Neuronal stem cell (in vitro differentiated cells): ENCODE measurements around the gene KLHL2.
"Not testable (repeated sequence)": the region's sequence is repeated elsewhere in the genome, so short reads cannot be mapped to it uniquely, and the experiment has no call there.

Source experiments
- DNase-seq: peaks from one replicate; pipeline ENCODE4 v3.0.0-alpha.2; 2013; ENCODE audit warnings: low spot score
- H2AFZ ChIP-seq: one replicate; pipeline ENCODE4 v1.6.1; 2013; ENCODE audit warnings: mild to moderate bottlenecking, low read length, inconsistent platforms
- H2AK5ac ChIP-seq: 2 replicates; pipeline ENCODE4 v1.6.1; 2013; ENCODE audit warnings: low read depth, mild to moderate bottlenecking, inconsistent platforms, low read length, moderate library complexity, mixed read lengths
- H2BK120ac ChIP-seq: 2 replicates; pipeline ENCODE4 v1.6.1; 2013; ENCODE audit warnings: low read depth, mild to moderate bottlenecking, inconsistent platforms, low read length, moderate library complexity, mixed read lengths
- H2BK12ac ChIP-seq: one replicate; pipeline ENCODE4 v1.6.1; 2013; ENCODE audit warnings: low read length, inconsistent platforms
- H2BK15ac ChIP-seq: 2 replicates; pipeline ENCODE4 v1.6.1; 2013; ENCODE audit warnings: mild to moderate bottlenecking, low read length, inconsistent platforms, mixed read lengths
- H2BK5ac ChIP-seq: one replicate; pipeline ENCODE4 v1.6.1; 2013; ENCODE audit warnings: inconsistent platforms, mild to moderate bottlenecking, low read length, moderate library complexity
- H3K14ac ChIP-seq: one replicate; pipeline ENCODE4 v1.6.1; 2013; ENCODE audit warnings: low read length, inconsistent platforms
- H3K18ac ChIP-seq: 2 replicates; pipeline ENCODE4 v1.6.1; 2013; ENCODE audit warnings: low read length, inconsistent platforms
- H3K23ac ChIP-seq: 2 replicates; pipeline ENCODE4 v1.6.1; 2013; ENCODE audit warnings: low read depth, mild to moderate bottlenecking, mixed read lengths, low read length, inconsistent platforms; ENCODE audit not compliant: poor library complexity
- H3K27ac ChIP-seq: replicated peaks from 3 replicates; pipeline ENCODE4 v1.5.1; 2013; ENCODE audit warnings: low read length, inconsistent platforms
- H3K27me3 ChIP-seq, 3 experiments: 2 replicates each; pipeline ENCODE4 v1.6.1; 2013; ENCODE audit warnings: low read length in 3 of 3, mild to moderate bottlenecking in 2 of 3, inconsistent platforms in 1 of 3, low read depth in 1 of 3, mixed read lengths in 1 of 3, moderate library complexity in 1 of 3; ENCODE audit not compliant: control insufficient read depth in 3 of 3, insufficient read depth in 3 of 3
- H3K36me3 ChIP-seq, 2 donors: replicated peaks in 1 of 2; 2 replicates each; pipeline ENCODE4 v1.6.1; 2013; ENCODE audit warnings: low read length in 2 of 2; ENCODE audit not compliant: control insufficient read depth in 2 of 2, insufficient read depth in 2 of 2
- H3K4ac ChIP-seq: 2 replicates; pipeline ENCODE4 v1.6.1; 2013; ENCODE audit warnings: inconsistent platforms, mild to moderate bottlenecking, low read length, moderate library complexity
- H3K4me1 ChIP-seq, 2 donors: 1 replicate in 1 of 2; 2 replicates in 1 of 2; pipeline ENCODE4 v1.6.1; 2013; ENCODE audit warnings: low read length in 2 of 2, low read depth in 1 of 2; ENCODE audit not compliant: control insufficient read depth in 2 of 2, insufficient read depth in 1 of 2
- H3K4me2 ChIP-seq: one replicate; pipeline ENCODE4 v1.6.1; 2013; ENCODE audit warnings: mild to moderate bottlenecking, low read length, inconsistent platforms; ENCODE audit not compliant: insufficient read depth, poor library complexity, severe bottlenecking
- H3K4me3 ChIP-seq, 2 donors: 2 replicates each; pipeline ENCODE4 v1.5.1; 2013; ENCODE audit warnings: low read length in 2 of 2, mild to moderate bottlenecking in 2 of 2, inconsistent platforms in 1 of 2, moderate library complexity in 1 of 2
- H3K79me1 ChIP-seq: one replicate; pipeline ENCODE4 v1.6.1; 2013; ENCODE audit warnings: low read depth, mild to moderate bottlenecking, inconsistent platforms, low read length, moderate library complexity
- H3K9ac ChIP-seq: one replicate; pipeline ENCODE4 v1.6.1; 2013; ENCODE audit warnings: mild to moderate bottlenecking, low read depth, low read length, inconsistent platforms; ENCODE audit not compliant: poor library complexity
- H3K9me3 ChIP-seq, 2 donors: replicated peaks in 1 of 2; 2 replicates each; pipeline versions ENCODE3 to v1.6.1; 2013; ENCODE audit warnings: low read length in 2 of 2, mild to moderate bottlenecking in 2 of 2, inconsistent platforms in 1 of 2, low read depth in 1 of 2, mixed read lengths in 1 of 2, moderate library complexity in 1 of 2; ENCODE audit not compliant: control insufficient read depth in 2 of 2, insufficient read depth in 1 of 2
- H4K8ac ChIP-seq: one replicate; pipeline ENCODE4 v1.6.1; 2013; ENCODE audit warnings: low read depth, mild to moderate bottlenecking, inconsistent platforms, low read length, moderate library complexity
- H4K91ac ChIP-seq: one replicate; pipeline ENCODE4 v1.6.1; 2013; ENCODE audit warnings: low read length, low read depth, mild to moderate bottlenecking, inconsistent platforms; ENCODE audit not compliant: poor library complexity
- WGBS, 2 donors: extraction: QIAGEN DNeasy Blood & Tissue Kit; methylation state at CpG; one replicate each; pipeline ENCODE4 v1.1.7; 2013; ENCODE audit warnings: missing lambda C conversion rate in 2 of 2, mixed read lengths in 1 of 2; ENCODE audit not compliant: insufficient read length in 2 of 2, insufficient replicate concordance in 1 of 2; ENCODE audit errors: extremely low coverage in 2 of 2; 5-methylcytosine and 5-hydroxymethylcytosine counted together

The KLHL2 gene

DNA sequence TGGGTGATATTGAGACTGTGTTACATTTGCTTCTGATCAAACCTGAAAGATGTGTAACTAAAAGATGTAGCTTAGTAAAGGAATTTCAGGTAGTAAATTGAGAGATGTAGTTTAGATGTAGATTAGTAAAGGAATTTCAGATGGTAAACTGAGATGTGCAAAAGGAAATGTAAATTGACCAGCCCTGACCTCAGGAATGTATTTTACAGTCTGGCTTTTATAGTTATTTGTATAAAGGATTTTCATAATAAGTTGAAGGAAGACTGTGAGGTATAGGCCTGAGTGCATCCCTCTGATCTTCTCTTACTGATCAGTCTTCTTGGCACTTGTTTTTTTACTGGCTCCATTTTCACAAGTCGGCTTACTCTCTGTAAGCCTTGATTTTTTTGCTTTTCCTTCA, 3.2 kb downstream of the KLHL2 start:
- Histone ChIP-seq H3K4me3 (no peak overlapping the region), H2BK12ac (no peak overlapping the region), H3K27me3 (no peaks in the 10 kb centered on the region), H4K8ac (no peak overlapping the region), H3K23ac (no peak overlapping the region), H2BK15ac (no peak overlapping the region), H2BK120ac (no peak overlapping the region), H3K9ac (no peak overlapping the region), H3K27ac (no peak overlapping the region), H3K4me2 (no peak overlapping the region), H3K4ac (no peak overlapping the region), H4K91ac (no peak overlapping the region), H2AFZ (no peak overlapping the region), H2BK5ac (no peak overlapping the region), H3K36me3 (no peaks in the 10 kb centered on the region), H3K4me1 (peaks cover 7 to 14% of the 10 kb centered on the region in 2 donors), H2AK5ac (no peak overlapping the region), H3K9me3 (no peaks in the 10 kb centered on the region), H3K79me1 (peaks cover 2% of the 10 kb centered on the region), H3K14ac (no peak overlapping the region), H3K18ac (no peak overlapping the region)
- no peak for DNase-seq
- WGBS, 2 donors, result no CpG with 5 or more reads among the region's 1 CpG

DNA sequence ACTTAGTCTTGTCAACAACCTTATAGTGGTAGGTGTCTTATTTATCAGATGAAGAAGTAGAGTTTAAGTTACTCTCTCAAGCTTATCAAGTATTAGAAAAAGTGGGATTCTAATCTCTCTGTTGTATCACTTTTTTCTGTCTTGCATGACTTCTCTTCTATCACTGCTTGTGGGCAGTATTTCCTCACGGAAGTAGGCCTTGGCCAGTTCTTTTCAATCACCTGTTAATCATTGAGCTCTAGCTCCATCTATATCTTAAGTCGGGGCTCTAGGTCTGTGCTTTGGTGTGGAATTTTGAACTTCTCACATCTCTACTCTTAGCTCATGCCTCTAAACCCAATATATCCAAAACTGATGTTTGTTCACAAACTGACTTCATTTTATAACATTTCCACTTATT, 5.3 kb downstream of the KLHL2 start:
- H2BK15ac ChIP-seq, H3K79me1 ChIP-seq, H2AK5ac ChIP-seq, H3K9me3 ChIP-seq, H3K4me3 ChIP-seq, H4K8ac ChIP-seq, H3K4ac ChIP-seq, H3K27ac ChIP-seq, H3K27me3 ChIP-seq, H3K9ac ChIP-seq, DNase-seq, H2BK12ac ChIP-seq, H2BK120ac ChIP-seq, H2AFZ ChIP-seq, H3K14ac ChIP-seq, H3K36me3 ChIP-seq, H3K4me2 ChIP-seq, H3K4me1 ChIP-seq, H3K18ac ChIP-seq, H2BK5ac ChIP-seq, H3K23ac ChIP-seq, H4K91ac ChIP-seq: not testable (repeated sequence)
- no CpG with 5 or more reads among the region's 2 CpGs for WGBS, 2 donors

DNA sequence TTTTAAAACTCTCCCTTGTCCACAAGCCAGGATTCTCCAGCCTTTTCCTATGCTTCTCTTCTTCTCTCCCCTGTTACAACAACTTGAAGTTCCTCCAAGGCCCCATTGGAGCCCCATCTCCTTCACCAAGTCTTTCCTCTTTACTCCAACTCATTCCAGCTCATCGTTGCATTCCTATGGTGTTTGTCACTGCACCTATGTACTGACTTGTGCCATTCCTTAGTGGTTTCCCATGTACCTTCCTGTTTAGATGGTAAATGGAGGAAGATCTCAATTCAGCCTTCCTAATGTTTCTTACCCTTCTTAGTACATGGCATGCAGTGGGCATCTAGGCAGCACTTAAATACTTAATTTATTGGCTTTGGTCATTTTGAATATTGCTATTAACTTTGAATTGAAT, 6.0 kb downstream of the KLHL2 start:
- not testable (repeated sequence) for H3K27ac ChIP-seq, H4K91ac ChIP-seq, H3K4me1 ChIP-seq, H3K18ac ChIP-seq, H3K4me2 ChIP-seq, H3K79me1 ChIP-seq, H3K36me3 ChIP-seq, H2AK5ac ChIP-seq, H2AFZ ChIP-seq, H3K4ac ChIP-seq, H3K23ac ChIP-seq, H3K9me3 ChIP-seq, H4K8ac ChIP-seq, H3K27me3 ChIP-seq, H2BK15ac ChIP-seq, H2BK5ac ChIP-seq, H2BK12ac ChIP-seq, H3K9ac ChIP-seq, H2BK120ac ChIP-seq, H3K14ac ChIP-seq, DNase-seq, H3K4me3 ChIP-seq
- no CpG with 5 or more reads among the region's 1 CpG for WGBS, 2 donors

DNA sequence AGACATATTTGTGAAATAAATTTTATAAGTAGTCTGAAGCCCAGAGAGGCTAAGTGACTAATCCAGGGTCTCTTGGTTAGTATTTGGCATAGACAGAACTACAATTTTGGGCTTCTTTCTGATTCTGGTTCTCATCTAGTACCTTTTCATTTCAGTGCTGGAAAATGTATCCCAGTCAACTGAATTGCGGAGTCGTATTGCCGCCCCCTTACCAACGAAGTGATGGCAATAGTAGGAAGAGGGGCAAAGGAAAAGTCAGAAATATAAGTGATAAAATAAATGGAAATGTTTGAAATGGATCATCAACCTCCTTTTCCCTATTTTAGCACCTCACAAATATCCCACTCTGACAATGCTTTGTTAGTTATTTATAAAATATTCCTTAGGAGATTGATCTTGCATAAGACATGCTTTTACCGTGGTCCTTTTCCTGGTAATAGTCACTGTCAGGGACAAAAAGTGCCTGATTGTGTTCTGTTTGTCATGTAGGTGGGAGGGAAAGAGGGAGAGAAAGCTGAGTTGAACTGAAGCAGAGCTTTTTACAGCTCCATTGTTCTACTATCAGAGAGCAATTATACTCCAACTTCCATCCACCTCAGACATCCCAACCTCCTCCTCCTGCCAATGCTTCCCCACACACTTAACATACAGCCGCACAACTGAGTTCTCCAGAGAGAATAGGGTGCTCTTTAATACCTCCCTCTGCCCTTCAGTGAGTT, 6.8 kb downstream of the KLHL2 start:
- H2BK15ac ChIP-seq, H3K4me3 ChIP-seq, H4K91ac ChIP-seq, H3K27me3 ChIP-seq, H2AK5ac ChIP-seq, H3K4ac ChIP-seq, H4K8ac ChIP-seq, H3K18ac ChIP-seq, H3K36me3 ChIP-seq, H3K4me2 ChIP-seq, H2BK12ac ChIP-seq, DNase-seq, H3K4me1 ChIP-seq, H2BK5ac ChIP-seq, H3K14ac ChIP-seq, H3K23ac ChIP-seq, H3K27ac ChIP-seq, H3K79me1 ChIP-seq, H2BK120ac ChIP-seq, H3K9me3 ChIP-seq, H2AFZ ChIP-seq, H3K9ac ChIP-seq: not testable (repeated sequence)
- WGBS, 2 donors, result no CpG with 5 or more reads among the region's 6 CpGs
